HG03342 (cell line): ENCODE results near the gene NT5C1B.
"Not testable (repeated sequence)": the region's sequence is repeated elsewhere in the genome, so short reads cannot be mapped to it uniquely, and the experiment has no call there.

Experiments used
- ATAC-seq: cut with Tn5 transposase; IDR thresholded peaks from one replicate; pipeline ENCODE4 v1.9.1; 2021; ENCODE audit warnings: mild to moderate bottlenecking, moderate library complexity; ENCODE audit not compliant: unreplicated experiment

Gene NT5C1B

GRCh38 chr2:18589354-18589753, at the start of gene NT5C1B:
Gene NT5C1B, minus strand, starts transcription at chr2:18589569. Its CDS starts 101 bp downstream, at chr2:18589468.
- no peak for ATAC-seq

DNA sequence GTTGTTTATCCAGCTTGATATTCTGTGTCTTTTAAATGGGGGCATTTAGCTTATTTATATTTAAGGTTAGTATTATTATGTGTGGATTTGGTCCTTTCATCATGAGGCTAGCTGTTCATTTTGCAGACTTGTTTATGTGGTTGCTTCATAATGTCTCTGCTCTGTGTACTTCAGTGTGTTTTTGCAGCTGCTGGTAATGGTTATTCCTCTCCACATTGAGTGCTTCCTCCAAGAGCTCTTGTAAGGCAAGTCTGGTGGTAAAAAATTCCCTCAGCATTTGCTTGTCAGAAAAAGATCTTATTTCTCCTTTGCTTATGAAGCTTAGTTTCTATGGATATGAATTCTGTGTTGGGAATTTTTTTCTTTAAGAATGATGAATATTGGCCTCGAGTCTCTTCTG, 47.8 kb upstream of the NT5C1B start:
- ATAC-seq = no peak

- ATAC-seq = not testable (repeated sequence)
These were observed 43.3 kb upstream of the NT5C1B start for GRCh38 chr2:18632699-18633098.

GRCh38 chr2:18630941-18631340, 41.6 kb upstream of the NT5C1B start:
- no peak for ATAC-seq

DNA sequence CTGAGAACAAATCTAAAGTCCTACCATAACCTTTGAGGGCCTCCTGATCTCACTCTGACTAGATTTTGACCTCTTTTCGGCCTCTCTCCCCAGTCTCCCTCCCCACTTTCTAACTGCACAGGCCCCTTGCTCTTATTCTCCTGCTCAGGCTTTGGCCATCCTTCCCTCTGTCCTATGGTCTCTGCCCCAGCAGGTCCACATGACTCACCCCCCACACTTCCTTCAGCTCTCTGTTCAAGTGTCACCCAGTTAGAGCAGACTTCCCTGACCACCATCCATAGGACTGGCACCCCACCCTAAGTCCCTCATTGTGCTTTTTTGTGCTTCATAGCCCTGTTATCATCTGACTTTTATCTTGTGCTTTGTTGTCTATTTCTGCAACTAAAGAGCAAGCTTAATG, 41.2 kb upstream of the NT5C1B start:
- no peak for ATAC-seq

DNA sequence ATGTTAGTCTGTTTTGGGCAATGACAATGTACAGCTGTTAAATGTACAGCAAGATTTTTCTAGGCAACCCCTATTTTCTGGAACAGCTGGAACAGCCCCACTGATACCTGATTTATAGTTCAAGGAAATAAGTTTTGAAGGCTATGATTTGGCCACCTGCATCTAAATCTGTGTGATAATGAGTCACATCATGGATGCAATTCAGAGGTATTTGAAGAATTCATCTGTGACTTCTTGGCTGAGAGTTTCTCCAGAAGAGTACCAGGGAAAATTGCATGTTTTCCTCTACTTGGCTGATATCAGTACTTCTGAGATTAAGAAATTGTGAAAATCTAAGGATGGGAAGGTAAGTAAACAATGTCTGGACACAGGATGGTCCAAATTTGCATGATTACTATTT, 40.7 kb upstream of the NT5C1B start:
- no peak for ATAC-seq

GRCh38 chr2:18626958-18627650, 37.7 kb upstream of the NT5C1B start:
- no peak for ATAC-seq

- ATAC-seq = no peak
These were observed 36.9 kb upstream of the NT5C1B start for GRCh38 chr2:18626256-18626668.

- ATAC-seq = no peak
These were observed 36.2 kb upstream of the NT5C1B start for GRCh38 chr2:18625563-18625962.

- no peak for ATAC-seq
These were observed 34.4 kb upstream of the NT5C1B start for GRCh38 chr2:18623782-18624181.

- ATAC-seq = no peak
These were observed 31.7 kb upstream of the NT5C1B start for GRCh38 chr2:18620867-18621632.

- ATAC-seq = no peak
These were observed 29.7 kb upstream of the NT5C1B start for GRCh38 chr2:18619091-18619490.

GRCh38 chr2:18614041-18614440, 24.7 kb upstream of the NT5C1B start:
- no peak for ATAC-seq

DNA sequence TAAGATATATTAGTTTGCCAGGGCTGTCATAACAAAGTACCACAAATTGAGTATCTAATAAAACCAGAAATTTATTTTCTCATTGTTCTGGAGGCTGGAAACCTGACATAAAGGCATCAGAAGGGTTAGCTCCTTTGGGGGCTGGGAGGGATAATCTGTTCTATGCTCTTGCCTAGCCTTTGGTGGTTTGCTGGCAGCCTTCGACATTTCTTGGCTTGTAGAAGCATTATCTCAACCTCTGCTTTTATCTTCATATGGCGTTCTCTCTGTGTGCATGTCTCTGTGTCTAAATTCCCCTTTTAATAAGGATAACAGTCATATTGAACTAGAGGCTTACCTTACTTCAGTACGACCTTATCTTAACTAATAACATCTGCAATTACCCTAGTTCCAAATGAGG, 22.8 kb upstream of the NT5C1B start:
- ATAC-seq = no peak

GRCh38 chr2:18611604-18612003, 22.2 kb upstream of the NT5C1B start:
- ATAC-seq = no peak

DNA sequence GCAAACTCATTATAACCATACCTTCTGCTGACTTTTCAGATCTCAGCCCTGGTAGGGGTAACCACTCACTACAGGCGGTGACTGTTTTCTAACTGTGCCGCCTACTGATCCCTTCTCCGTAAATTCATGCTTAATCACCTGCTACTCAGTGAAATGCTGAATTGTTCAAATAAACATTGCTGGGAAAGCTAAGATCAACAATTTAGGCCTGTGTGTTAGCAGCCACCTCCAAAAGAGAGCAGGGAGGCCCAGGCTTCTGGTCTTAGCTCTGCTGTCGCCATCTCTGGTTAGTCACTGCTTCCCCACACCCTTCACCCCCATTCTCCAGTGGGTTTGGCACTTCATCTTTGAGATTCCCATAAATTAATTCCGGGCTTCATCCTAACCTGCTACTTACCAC, 21.8 kb upstream of the NT5C1B start:
- ATAC-seq = no peak

- no peak for ATAC-seq
These were observed 21.3 kb upstream of the NT5C1B start for GRCh38 chr2:18610651-18611050.

- ATAC-seq = no peak
These were observed 20.7 kb upstream of the NT5C1B start for GRCh38 chr2:18610090-18610489.

DNA sequence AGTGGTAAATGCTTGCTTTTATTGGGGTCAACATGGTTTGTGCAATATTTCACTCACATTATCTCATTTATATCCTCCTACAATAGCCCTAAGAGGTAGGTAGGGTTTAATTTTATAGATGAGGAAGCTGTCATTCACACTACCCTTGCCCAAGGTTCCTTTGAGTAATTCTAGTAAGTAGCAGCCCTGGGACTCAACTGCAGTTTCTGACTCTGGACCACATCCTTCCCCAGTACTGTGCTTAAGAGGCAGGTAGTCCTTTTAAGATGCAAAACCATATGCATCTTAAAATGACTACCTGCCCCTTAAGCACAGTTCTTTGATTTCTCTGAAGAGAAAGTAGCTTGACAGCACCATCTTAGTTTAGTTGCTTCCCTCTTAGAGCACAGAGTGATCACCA, 15.7 kb upstream of the NT5C1B start:
- ATAC-seq = no peak

- ATAC-seq = no peak
These were observed 15.1 kb upstream of the NT5C1B start for GRCh38 chr2:18604531-18604885.

- ATAC-seq = no peak
These were observed 14.6 kb upstream of the NT5C1B start for GRCh38 chr2:18603854-18604530.

- ATAC-seq = no peak
These were observed 12.9 kb upstream of the NT5C1B start for GRCh38 chr2:18602298-18602697.
